Airway epithelial cell (primary cell): Measurements from ENCODE around the gene GRAMD2A. TPM values are rescaled to one million over a fixed set of nuclear protein-coding genes. Genes with fewer than 3 reads are reported as not detected.

ENCODE experiments used
- total RNA-seq: library from RNA; depleted of rRNA; stranded (reverse); fragments of >200 nt; gene quantifications from 2 replicates; pipeline ENCODE4 v1.2.3, GENCODE V29; 2015

The GRAMD2A gene
- 7.3 and 10.2 TPM in 2 replicates for total RNA-seq

DNA sequence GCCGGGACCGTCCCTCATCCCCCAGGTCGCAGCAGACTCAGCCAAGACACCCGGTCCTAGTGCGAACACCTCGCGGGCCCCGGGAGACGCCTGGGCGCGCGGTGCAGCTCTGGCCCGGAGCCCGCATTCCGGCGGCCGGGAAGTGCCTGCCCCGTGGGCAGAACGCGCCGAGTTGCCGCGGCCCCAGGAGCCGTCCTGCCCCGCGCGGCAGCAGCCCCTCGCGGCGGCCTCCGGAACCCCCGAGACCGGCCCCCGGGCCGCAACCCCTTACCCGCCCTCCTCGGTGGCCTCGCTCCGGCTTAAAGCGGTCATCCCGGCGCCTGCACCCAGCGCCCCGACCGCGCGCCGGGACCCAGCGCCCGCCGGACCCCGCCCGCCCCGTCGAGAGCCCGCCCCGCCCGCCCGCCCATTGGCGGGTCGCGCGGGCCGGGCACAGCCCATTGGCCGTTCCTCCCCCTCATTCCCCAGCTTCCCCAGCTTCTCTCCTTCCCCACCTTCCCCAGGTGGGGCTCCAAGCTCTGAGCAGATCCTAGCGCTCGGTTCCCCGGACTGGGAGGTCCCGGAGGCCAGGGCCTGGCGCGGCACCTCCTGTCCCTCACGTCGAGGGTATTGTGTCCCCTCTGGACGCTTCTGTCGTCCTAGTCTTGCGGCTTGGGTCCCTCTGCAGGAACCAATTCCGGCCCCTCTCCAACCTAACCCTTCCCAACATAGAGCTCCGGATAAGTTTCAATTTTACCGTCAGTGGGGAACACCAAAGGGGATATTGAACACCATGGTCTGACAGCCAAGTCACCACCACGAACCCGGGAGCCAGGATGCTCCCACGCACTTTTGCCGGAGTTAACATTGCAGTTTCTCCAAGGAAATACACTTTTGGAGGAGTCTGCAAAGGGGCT, at the start of gene GRAMD2A:
GRAMD2A (minus strand) TSS at position 328 of the 896 bp plus-strand sequence.

GRCh38 chr15:72231066-72231832, 33.7 kb upstream of the GRAMD2A start, which contains the start of gene PKM:
PKM (minus strand) TSS chr15:72231190; CDS start chr15:72219097, 12,093 bp downstream.

GRCh38 chr15:72118017-72118978, 79.3 kb downstream of the GRAMD2A start, which contains the start of the genes MYO9A and SENP8:
MYO9A (minus strand) TSS chr15:72118150; CDS start chr15:72046563, 71,587 bp downstream.
SENP8 (plus strand) TSS chr15:72118403; CDS start chr15:72139624, 21,221 bp downstream.

Other genes with a start within 250 kb of the GRAMD2A start
- 15.6 and 21.5 TPM in 2 replicates for gene MYO9A, start 79.6 kb downstream of the GRAMD2A start, total RNA-seq
- gene SENP8, start 79.4 kb downstream of the GRAMD2A start, total RNA-seq, result 3.0 and 3.5 TPM in 2 replicates
- gene PKM, start 33.4 kb upstream of the GRAMD2A start, total RNA-seq, result 1,783 and 1,936 TPM in 2 replicates
- 7.5 and 11.1 TPM in 2 replicates for gene PARP6, start 74.8 kb upstream of the GRAMD2A start, total RNA-seq
- gene CELF6, start 122.4 kb upstream of the GRAMD2A start, total RNA-seq, result 0.35 TPM in 1 of 2 replicates, not detected in the other
- 43.8 and 44.4 TPM in 2 replicates for gene HEXA, start 178.2 kb upstream of the GRAMD2A start, total RNA-seq
- not detected in 2 replicates for gene TMEM202, start 200.5 kb upstream of the GRAMD2A start, total RNA-seq